Activated naive CD8-positive, alpha-beta T cell (primary cell): ENCODE measurements around the gene FAM53B.

Experiments
- H3K27ac Mint-ChIP-seq: one replicate; pipeline ENCODE4 v1.8.0; 2021; ENCODE audit warnings: mixed read lengths
- H3K27me3 Mint-ChIP-seq: one replicate; pipeline ENCODE4 v1.8.0; 2021; ENCODE audit warnings: mixed read lengths
- H3K36me3 Mint-ChIP-seq: one replicate; pipeline ENCODE4 v1.8.0; 2021; ENCODE audit warnings: mixed read lengths
- H3K4me1 Mint-ChIP-seq: one replicate; pipeline ENCODE4 v1.8.0; 2021; ENCODE audit warnings: low read depth, mixed read lengths
- H3K4me3 Mint-ChIP-seq: one replicate; pipeline ENCODE4 v1.8.0; 2021; ENCODE audit warnings: mild to moderate bottlenecking, mixed read lengths
- H3K9me3 Mint-ChIP-seq: one replicate; pipeline ENCODE4 v1.8.0; 2021; ENCODE audit warnings: low read depth, mixed read lengths

The FAM53B gene

DNA sequence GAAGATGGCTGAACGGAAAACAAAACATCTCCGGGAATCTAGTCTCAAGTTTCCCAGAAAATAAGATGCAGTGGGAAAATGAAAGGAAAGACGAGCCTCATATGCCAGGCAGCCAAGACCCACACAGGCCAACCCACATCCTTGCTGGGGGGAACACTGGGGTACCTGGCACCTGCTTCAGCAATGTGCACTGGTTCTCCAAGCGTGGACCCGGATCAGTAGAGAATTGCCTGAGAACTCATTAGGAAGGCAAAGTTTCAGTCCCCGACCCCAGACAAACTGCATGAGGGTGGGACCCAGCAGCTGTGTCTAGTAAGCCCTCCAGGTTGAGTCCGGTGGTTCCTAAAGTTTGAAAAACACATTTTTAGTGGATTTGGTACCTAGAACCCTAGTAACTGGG lies 18.4 kb downstream of the FAM53B start:
- H3K36me3 Mint-ChIP-seq = peaks cover 6% of the 10 kb centered on the region
- no peaks in the 10 kb centered on the region for H3K9me3 Mint-ChIP-seq
- no peak overlapping the region for H3K27ac Mint-ChIP-seq
- H3K4me1 Mint-ChIP-seq = peaks cover 85% of the 10 kb centered on the region
- H3K4me3 Mint-ChIP-seq = no peak overlapping the region
- no peaks in the 10 kb centered on the region for H3K27me3 Mint-ChIP-seq

DNA sequence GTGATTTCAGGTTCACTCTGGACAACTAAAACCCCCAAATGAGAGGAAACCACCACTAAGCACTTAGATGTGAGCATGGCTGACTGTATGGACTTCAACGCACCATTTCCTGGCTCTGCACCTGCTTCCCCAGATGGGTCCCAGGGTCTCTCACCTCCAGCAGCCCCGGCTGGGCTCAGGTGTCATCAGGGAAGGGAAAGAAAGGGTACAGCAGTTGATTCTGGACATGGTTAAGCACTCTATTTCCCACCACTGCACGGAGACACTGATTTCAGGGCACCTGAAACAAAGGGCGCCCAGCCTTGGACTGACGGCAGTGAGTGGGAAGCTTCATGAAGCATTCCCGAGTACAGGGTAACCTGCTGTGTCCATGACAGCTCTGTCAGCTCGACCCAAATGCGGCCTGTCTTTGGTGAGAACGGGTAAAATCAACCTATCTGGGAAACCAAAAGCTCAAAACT lies 19.0 kb downstream of the FAM53B start:
- Mint-ChIP-seq H3K4me3 (no peak overlapping the region), H3K9me3 (no peaks in the 10 kb centered on the region), H3K4me1 (peaks cover 86% of the 10 kb centered on the region), H3K36me3 (peaks cover 2% of the 10 kb centered on the region), H3K27me3 (no peaks in the 10 kb centered on the region), H3K27ac (peak overlapping the region; percentile 70)

DNA sequence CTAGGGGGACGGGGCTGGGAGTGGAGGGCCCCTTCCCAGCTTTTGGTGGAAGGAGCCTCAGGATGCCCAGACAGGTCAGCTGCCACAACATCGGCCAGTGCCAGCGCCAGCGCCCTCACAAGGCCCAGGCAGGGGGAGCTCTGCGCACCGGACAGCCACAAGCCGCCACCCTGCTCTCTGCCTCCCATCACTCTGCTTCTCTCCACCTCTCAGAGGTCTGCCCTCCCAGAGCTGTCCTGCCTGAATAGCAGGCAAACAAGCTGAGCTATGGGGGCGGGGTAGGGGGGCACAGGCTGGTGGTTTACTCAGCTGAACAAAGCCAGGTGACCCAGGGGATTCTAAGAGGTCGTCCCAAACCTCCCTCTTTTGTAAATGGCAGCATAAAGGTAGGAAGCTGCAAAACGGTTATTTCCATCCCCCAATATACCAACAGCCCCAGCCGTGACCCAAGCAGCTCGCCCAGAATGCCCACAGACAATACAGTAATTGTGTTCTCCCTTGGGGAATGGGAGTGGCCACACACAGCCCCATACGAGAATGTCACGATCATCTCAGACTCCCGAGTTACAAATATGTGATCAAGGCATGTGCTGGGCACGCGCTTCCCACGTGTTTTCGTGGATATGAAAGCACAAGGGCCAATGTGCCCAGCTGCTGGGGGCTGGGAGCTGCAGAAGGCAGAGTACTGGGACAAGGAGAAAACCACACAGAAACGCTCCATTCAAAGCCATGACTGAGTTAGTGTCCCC lies 19.7 kb downstream of the FAM53B start:
- Mint-ChIP-seq H3K4me3 (peak overlapping the region; percentile 54), H3K27me3 (no peaks in the 10 kb centered on the region), H3K4me1 (peaks cover 84% of the 10 kb centered on the region), H3K9me3 (no peaks in the 10 kb centered on the region), H3K27ac (peak overlapping the region; percentile 93), H3K36me3 (peaks cover 2% of the 10 kb centered on the region)

DNA sequence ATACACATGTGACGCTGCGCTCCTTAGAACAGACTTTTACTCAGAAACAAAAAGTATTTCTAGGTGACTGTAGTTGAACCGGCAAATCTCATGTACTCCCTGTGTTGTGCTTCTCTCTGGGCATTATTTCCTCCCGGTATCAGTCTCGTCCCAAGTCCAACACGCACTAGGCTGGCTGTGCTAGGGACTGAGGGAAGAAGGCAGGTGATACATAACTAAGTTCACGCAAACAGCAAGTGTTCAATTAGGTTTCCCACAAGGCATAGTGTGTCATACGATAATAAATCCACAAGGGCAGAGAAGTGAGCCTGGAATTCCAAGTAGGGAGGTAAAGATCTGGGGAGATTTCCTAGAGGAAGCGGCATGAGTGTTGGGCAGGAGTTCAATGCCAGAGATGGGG lies 20.4 kb downstream of the FAM53B start:
- Mint-ChIP-seq H3K27ac (peak overlapping the region; percentile 93), H3K4me3 (peak overlapping the region; percentile 54), H3K9me3 (no peaks in the 10 kb centered on the region), H3K36me3 (peaks cover 2% of the 10 kb centered on the region), H3K4me1 (peaks cover 84% of the 10 kb centered on the region), H3K27me3 (no peaks in the 10 kb centered on the region)

DNA sequence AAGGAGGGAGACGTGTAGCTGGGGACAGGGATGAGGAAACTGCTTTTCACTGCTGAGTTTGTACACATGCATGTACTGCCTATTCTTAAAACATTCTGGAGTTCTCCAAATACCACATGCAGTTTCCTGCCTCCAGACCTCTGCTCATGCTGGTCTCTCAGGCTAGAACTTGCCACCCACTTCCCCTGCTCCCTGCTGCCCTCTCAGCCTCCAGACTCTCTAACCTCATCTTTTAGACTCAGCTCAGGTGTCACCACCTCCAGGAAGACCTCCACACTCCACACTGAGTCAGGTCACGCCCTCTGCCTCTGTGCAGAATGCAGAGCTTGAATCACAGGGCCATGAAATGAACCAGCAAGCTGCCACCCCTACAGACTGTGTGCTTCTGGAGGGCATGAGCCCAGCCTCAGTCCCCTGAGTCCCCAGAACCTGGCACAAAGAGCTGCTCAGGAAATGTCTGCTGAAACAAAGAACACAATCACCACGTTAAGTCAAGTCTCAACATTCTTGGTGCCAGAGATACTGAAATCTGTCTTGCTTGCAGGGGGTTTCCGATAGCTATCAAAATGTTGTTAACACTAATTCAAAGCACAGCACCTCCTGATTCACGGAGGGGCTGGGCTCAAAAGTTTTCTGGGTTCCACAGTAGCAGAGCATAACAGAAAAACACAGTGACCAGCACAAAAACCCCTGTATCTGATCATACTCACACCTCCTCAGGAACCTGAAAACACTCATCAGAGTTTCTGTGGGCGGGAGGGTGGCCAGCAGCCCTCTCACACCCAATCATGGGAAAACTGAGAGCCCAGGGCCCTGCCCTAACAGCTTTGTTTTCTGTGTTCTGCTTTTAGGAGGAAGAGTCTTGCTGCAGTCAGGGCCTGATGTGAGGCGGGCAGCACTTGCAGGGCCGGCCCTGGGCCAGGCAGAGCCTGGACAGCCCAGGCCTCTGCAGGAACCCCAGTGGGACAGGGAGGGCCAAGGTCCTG lies 21.1 kb downstream of the FAM53B start:
- Mint-ChIP-seq H3K4me1 (peaks cover 84% of the 10 kb centered on the region), H3K27me3 (no peaks in the 10 kb centered on the region), H3K4me3 (peak overlapping the region; percentile 54), H3K36me3 (peaks cover 2% of the 10 kb centered on the region), H3K27ac (peak overlapping the region; percentile 93), H3K9me3 (no peaks in the 10 kb centered on the region)

DNA sequence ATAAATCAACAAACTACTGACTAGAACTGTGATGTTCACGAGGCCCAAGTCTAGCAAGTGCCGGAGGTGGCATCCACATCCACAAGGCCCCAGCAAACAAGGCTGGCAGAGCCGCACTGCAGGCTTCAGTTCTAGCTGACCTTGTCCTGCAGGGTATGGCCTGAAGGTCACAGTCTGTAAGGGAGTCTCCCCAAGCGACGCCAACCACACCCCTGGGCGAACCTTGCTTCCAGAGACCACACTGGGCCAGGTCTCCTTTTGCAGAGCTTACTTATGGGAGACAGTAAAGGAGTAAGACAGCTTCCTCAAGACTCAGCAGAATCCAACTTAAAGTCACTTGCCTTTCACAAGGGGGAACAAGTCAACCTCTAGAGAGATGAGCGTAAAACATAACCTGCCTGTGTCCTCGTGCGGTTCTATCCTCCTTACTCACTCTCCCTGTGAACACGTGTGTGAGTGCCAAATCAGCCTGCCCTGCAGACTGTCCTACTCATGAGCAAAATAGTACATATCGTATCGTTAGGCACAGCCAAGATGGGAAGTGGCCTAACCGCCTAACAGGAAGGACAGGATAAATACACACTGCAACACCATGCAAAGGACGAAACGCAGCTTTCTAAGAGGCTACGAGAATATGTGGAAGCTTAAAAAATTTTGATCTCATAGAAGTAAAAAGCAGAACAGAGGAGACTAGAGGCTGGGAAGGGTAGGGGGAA lies 22.7 kb downstream of the FAM53B start:
- Mint-ChIP-seq H3K4me3 (peak overlapping the region; percentile 35), H3K9me3 (no peaks in the 10 kb centered on the region), H3K4me1 (peaks cover 86% of the 10 kb centered on the region), H3K36me3 (peaks cover 2% of the 10 kb centered on the region), H3K27ac (peak overlapping the region; percentile 87), H3K27me3 (no peaks in the 10 kb centered on the region)

DNA sequence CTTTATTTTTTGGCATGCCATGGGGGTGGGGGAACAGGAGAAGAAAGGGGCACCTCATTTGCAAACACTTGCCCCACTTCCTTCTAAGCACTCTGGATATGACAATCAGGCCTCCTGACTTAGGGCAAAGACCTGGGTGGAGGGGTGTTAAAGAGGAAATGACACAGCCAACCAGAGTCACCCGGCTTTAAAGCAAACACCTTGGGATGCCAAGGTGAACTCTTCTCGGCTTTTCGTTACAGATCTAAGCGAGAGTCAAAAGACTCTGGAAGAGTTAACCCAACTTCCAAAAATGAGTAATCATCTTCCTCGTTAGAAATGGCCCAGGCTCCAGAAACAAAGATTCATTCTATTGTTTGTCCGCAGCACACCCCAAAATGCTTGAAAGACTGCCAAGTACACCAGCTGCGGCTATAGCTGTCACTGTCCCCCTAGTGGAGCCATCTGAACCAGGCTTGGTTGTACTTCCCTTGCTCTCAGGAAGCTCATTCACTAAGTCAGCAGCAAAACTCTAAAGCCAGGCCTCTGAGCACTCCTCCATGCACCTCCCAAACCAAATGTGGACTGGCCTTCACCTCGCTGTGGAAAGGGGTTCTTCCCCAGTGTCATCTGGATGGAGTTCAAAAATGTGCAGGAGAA lies 24.8 kb downstream of the FAM53B start:
- Mint-ChIP-seq H3K4me1 (peaks cover 91% of the 10 kb centered on the region), H3K36me3 (peaks cover 4% of the 10 kb centered on the region), H3K27me3 (no peaks in the 10 kb centered on the region)

DNA sequence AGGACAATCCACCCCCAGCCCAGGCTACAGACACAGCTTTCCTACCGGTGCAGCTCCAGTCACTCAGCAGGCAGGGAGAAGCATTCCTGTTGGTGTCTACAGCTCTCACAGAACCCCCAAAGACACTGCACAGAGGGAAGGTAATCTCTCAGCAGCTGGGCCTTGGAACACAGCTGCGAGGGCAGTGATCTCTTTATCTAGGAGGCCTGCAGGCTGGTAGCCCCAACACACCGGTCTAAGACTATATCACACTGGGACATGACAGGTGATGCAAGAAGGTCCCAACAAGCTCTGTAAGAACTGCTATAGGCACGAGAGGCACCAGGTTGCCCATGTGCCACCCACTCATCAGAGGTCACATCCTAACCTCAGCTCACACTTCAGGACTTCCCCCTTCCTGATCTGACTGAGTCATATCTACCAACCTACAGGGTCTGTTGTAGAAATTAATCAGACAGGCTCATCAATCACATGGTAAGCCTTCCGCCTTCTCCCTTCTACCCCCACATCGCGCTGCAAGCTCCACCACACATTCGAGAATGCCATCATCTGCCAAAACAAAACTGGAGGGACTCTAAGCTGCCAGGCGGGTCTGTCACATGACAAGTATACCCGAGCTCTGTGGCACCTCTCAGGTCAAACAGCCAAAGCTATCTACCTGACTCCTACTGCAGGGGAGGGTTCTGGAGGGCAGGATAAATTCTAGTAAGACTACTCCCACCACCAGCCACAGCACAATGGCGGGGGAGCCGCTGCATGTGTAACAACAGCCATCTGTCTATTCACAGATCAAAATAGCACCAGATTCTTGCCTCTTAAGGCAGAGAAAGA lies 26.1 kb downstream of the FAM53B start:
- Mint-ChIP-seq H3K4me3 (peak overlapping the region; percentile 47), H3K27ac (peak overlapping the region; percentile 93), H3K27me3 (no peaks in the 10 kb centered on the region), H3K36me3 (peaks cover 2% of the 10 kb centered on the region), H3K4me1 (peaks cover 91% of the 10 kb centered on the region), H3K9me3 (no peaks in the 10 kb centered on the region)

More for the DNA sequence above, 24.8 kb downstream of the FAM53B start:
- no peaks in the 10 kb centered on the region for H3K9me3 Mint-ChIP-seq
- H3K27ac Mint-ChIP-seq = peak overlapping the region; percentile 93
- peak overlapping the region; percentile 47 for H3K4me3 Mint-ChIP-seq

DNA sequence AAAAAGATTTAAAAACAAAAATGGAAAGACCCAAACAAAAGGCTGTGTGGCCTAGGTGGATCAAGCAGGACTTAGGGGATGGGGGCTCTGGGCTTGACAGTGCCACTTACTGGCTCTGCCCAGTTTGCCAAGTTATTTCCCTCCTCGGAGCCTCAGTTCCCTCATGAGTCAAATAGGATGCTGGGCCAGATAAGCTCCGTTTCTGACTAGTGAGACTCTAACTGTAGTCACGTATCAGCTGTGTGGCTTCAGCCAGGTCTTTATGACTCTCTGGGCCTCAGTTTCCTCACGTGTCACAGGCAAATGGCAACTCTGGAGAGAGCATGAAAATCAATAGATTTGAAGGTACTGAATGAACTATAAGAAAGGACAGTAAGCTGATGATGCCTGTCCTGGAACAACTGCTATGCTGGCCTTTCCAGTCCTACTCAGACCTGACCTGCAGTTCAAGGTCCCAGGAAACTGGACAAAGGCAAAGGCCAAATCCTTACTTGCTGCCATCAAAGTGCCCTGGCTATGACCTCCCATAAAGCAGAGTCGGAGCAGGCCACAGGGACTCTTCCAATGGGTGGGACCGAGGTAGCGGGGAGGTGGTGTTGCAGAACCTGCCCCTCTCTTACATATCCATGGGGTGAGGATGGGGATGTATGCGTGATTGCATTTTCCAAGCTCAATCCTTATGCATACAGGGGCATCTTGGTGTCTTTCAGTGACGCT lies 27.0 kb downstream of the FAM53B start:
- peak overlapping the region; percentile 47 for H3K4me3 Mint-ChIP-seq
- H3K9me3 Mint-ChIP-seq = no peaks in the 10 kb centered on the region
- peaks cover 2% of the 10 kb centered on the region for H3K36me3 Mint-ChIP-seq
- peaks cover 91% of the 10 kb centered on the region for H3K4me1 Mint-ChIP-seq
- H3K27me3 Mint-ChIP-seq = no peaks in the 10 kb centered on the region
- peak overlapping the region; percentile 93 for H3K27ac Mint-ChIP-seq

DNA sequence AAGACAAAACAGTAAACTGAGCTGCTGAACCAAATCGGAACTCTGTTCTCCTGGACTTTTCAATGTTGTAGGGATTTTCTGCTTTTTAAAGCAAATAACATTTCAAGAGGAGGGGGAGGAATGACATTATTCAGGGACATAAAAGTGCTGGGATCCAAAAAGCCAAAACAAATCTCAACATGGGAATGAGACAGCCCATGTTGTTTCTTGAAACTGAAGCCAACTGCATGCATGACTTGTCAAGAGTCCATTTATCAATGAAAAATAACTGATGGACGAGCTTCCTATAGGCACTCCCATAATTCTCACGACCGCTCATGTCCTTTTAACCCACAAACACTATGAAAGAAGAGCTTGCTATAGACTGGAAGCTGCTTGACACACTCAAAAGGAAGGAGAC lies 27.8 kb downstream of the FAM53B start:
- Mint-ChIP-seq H3K4me1 (peaks cover 83% of the 10 kb centered on the region), H3K36me3 (peaks cover 2% of the 10 kb centered on the region), H3K27ac (peak overlapping the region; percentile 82), H3K4me3 (peak overlapping the region; percentile 20), H3K9me3 (no peaks in the 10 kb centered on the region), H3K27me3 (no peaks in the 10 kb centered on the region)

DNA sequence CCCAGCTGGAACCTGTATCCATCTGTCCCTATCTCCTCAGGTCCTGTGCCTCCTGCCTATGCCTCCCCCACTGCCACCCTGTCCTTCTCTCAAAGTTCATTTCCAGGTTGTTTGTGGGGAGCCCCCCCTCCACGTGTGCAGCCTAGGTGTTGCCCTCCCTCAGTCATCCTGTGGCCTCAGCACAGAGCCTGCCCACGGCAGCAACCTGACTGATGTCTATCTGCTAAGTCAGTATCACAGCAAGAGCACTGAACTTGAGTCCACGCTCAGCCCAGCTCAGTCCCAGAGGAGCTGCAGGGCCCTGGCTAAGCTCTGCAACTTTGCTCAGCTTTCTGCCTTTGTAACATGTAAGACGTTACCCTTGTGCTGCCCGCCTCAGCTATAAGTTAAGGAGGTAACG lies 28.7 kb downstream of the FAM53B start:
- H3K36me3 Mint-ChIP-seq = peaks cover 2% of the 10 kb centered on the region
- no peaks in the 10 kb centered on the region for H3K27me3 Mint-ChIP-seq
- no peaks in the 10 kb centered on the region for H3K9me3 Mint-ChIP-seq
- H3K4me1 Mint-ChIP-seq = peaks cover 84% of the 10 kb centered on the region
- H3K27ac Mint-ChIP-seq = peak overlapping the region; percentile 82
- no peak overlapping the region for H3K4me3 Mint-ChIP-seq

DNA sequence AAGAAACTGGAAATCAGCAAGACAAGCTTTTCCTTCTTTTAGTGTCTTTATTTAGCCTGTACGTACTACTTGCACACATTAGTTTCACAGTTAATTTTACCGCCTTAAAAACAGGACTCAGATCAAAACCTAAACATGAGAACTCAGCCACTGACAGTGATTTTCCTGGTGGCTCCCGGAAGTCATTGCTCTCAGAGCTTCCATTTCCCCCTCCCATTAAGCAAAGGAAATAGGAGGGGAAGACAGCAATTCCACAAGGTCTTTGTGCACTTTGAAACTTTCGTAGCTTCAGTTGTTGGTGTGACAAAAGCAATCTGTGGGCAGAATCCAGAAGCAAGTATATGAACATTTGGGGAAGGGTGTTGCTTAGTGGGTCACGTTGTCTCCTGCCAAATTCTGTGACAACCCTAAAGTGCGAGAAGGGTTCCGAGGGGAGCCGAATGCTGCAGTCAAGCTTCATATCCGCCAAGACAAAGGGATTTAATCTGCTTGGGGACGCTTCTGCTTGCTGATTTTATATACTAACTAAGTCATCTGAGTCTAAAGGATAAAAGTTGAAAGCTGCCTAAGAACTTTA lies 30.4 kb downstream of the FAM53B start:
- peaks cover 2% of the 10 kb centered on the region for H3K36me3 Mint-ChIP-seq
- H3K27ac Mint-ChIP-seq = no peak overlapping the region
- no peaks in the 10 kb centered on the region for H3K27me3 Mint-ChIP-seq
- H3K4me1 Mint-ChIP-seq = peaks cover 82% of the 10 kb centered on the region
- no peaks in the 10 kb centered on the region for H3K9me3 Mint-ChIP-seq
- H3K4me3 Mint-ChIP-seq = no peak overlapping the region
